Vagina (tissue), 2 donors: ENCODE results near the gene UCN2.

Source experiments
- CTCF ChIP-seq, 3 experiments: fragments of 450-650 bp in 2 of 3; fragments of 200-600 bp in 1 of 3; sonication (generic) in 1 of 3; IDR thresholded peaks; one replicate each; pipeline ENCODE4 v1.5.1; 2017 to 2019; ENCODE audit warnings: antibody characterized with exemption in 3 of 3, mild to moderate bottlenecking in 2 of 3, moderate library complexity in 2 of 3
- POLR2AphosphoS5 ChIP-seq, 2 donors: sonication (generic); formaldehyde crosslinking; IDR thresholded peaks; one replicate each; pipeline ENCODE4 v1.9.0; 2017; ENCODE audit warnings: antibody characterized with exemption in 2 of 2, mild to moderate bottlenecking in 2 of 2, low read depth in 1 of 2; ENCODE audit not compliant: insufficient read depth in 1 of 2

GRCh38 chr3:48564667-48565066 lies 1.1 kb upstream of the UCN2 start:
- TF ChIP-seq CTCF (IDR thresholded peaks at IDR 0.05) (no peak), POLR2AphosphoS5 (IDR thresholded peaks at IDR 0.05; ENCODE audit: insufficient read depth in 1 of 2, low read depth in 1 of 2) (no peak)
